ENCODE results near the gene UBTD2.
A peak's percentile ranks its signal among the peaks of the same experiment; 100 is the strongest.

Gene UBTD2

DNA sequence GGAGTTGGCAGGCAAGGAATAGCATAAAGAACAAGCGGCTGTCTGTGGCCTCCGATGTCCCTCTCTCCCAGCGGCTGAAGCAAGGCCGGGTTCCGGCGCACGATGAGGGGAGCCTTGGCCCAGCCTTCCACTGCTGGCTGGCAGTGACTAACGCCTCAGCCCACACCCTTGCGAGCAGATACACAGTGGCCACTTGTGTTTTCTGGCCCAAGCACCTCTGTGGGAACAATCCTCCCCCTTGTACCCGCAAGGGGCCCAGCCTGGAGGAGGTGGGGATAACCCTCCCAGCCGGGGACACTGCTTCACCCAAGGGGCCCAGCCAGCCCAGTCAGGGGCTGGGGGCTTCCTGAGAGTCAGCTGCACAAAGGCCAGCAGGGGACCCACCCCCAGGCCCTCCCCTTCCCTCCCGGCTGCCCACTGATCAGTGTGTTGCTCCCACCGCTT lies 118.8 kb downstream of the UBTD2 start:
- TF ChIP-seq, protein P1, sequence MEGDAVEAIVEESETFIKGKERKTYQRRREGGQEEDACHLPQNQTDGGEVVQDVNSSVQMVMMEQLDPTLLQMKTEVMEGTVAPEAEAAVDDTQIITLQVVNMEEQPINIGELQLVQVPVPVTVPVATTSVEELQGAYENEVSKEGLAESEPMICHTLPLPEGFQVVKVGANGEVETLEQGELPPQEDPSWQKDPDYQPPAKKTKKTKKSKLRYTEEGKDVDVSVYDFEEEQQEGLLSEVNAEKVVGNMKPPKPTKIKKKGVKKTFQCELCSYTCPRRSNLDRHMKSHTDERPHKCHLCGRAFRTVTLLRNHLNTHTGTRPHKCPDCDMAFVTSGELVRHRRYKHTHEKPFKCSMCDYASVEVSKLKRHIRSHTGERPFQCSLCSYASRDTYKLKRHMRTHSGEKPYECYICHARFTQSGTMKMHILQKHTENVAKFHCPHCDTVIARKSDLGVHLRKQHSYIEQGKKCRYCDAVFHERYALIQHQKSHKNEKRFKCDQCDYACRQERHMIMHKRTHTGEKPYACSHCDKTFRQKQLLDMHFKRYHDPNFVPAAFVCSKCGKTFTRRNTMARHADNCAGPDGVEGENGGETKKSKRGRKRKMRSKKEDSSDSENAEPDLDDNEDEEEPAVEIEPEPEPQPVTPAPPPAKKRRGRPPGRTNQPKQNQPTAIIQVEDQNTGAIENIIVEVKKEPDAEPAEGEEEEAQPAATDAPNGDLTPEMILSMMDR (conservative IDR thresholded peaks at IDR 0.05; ENCODE audit: low read length), result no peak
- H3K4me3 ChIP-seq (ENCODE audit: low read length), result no peak overlapping the region
- DNase-seq (ENCODE audit: low read depth), result peak; percentile 47

DNA sequence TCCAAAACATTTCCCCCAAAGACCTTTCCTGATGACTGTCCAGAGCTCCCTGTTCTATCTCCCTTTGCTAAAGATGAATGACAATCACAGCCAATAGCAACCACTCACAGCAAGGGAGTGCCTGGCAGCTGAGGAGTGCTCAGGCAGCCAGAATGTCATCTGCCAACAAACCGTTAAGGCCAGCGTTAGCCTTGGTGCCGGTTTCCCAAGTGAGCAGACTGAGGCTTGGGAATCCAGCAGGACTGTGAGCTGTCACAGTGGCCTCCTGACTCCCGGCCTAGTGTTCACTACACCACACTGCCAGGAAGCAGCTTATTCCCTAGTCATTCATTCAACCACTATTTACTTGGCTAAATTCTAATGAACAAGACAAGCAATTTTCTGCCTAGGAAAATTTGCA lies 120.2 kb downstream of the UBTD2 start:
- TF ChIP-seq, protein P1 (conservative IDR thresholded peaks at IDR 0.05; ENCODE audit: low read length), result no peak
- no peak overlapping the region for H3K4me3 ChIP-seq (ENCODE audit: low read length)
- peak; percentile 59 for DNase-seq (ENCODE audit: low read depth)

DNA sequence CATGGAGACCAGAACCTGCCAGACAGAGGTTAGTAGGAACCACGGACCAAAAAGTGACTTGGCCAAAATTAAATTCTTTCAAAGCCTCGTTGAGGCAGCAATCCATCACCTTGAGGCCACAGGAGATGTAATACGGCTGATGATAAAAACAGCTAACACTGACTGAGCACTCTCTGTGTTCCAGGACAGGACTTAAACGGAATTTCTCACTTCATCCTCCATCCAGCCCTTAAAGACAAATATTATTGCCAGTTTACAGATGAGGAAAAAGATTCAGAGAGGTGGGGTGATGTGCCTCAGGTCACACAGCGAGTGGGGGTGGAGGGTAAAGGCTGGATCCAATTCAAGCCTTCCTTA lies 120.6 kb downstream of the UBTD2 start:
- TF ChIP-seq, protein P1 (conservative IDR thresholded peaks at IDR 0.05; ENCODE audit: low read length), result no peak
- no peak for DNase-seq (ENCODE audit: low read depth)
- H3K4me3 ChIP-seq (ENCODE audit: low read length), result no peak overlapping the region

DNA sequence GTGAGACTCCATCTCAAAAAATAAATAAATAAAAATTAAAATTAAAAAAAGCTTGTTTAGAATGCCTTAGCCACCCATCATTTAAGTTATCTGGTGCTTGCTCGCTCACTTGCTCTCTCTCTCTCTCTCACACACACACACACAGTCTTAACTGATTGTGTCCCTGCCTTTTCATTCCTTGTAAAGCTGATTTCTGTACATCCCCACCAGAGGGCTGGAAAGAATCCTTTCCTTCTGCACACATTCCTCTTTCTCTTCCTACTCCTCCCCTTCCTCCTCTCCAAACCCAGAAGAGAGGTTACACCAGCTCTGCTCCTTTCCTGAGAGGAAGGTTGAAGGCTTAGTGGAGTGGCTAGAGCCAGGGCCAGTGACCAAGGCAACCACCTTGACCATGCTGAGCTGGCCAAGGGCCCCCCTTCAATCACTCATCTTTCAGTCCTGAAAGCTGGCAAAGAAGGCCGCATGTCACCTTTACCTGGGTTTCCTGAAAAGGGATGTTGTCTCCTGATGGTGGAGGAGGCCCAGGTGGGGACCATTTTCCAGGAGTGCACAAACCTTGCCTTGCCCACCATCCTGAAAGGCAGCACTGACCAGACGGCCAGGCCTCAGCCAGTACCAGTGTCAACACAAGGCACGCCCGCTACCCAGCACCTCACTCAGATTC lies 121.1 kb downstream of the UBTD2 start:
- TF ChIP-seq, protein P1 (conservative IDR thresholded peaks at IDR 0.05; ENCODE audit: low read length), result peak; percentile 39

DNA sequence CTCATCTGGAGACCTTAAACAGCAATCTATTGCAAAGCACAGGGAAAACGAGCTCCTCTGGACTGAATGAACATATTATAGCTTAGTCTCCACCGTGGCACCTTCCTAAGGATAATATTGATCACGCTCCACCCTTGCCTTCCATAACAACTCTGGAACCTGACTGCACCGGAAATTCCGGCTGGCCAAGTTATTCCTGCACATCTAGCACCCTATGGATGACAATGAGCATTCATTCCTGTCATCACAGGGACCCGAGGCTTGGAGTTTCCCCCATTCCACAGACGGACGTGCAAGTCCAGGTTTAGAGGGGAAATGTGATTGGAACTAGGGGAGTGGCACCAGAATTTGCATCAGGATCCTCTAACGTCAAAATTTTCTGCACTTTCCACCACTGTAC lies 123.1 kb downstream of the UBTD2 start:
- TF ChIP-seq, protein P1 (conservative IDR thresholded peaks at IDR 0.05; ENCODE audit: low read length), result no peak
- no peak for DNase-seq (ENCODE audit: low read depth)
- no peak overlapping the region for H3K4me3 ChIP-seq (ENCODE audit: low read length)

More for the DNA sequence above, 121.1 kb downstream of the UBTD2 start:
- H3K4me3 ChIP-seq (ENCODE audit: low read length), result no peak overlapping the region
- peak; percentile 52 for DNase-seq (ENCODE audit: low read depth)
